HAP-1 (cell line): Measurements from ENCODE around the gene OSBPL10.

Experiments
- DNase-seq, 2 experiments: peaks; one replicate each; pipeline ENCODE4 v3.0.0-alpha.2; 2016 to 2020; ENCODE audit warnings: low spot score in 2 of 2
- H3K27me3 ChIP-seq: fragments of 250-450 bp; sonication (Bioruptor Pico); 2 replicates; pipeline ENCODE4 v1.5.1; 2020; ENCODE audit warnings: low read depth, mild to moderate bottlenecking, moderate library complexity
- H3K36me3 ChIP-seq: fragments of 250-450 bp; sonication (Bioruptor Pico); replicated peaks from 2 replicates; pipeline ENCODE4 v1.5.1; 2020; ENCODE audit warnings: mild to moderate bottlenecking
- H3K4me1 ChIP-seq: fragments of 250-450 bp; sonication (Bioruptor Pico); 2 replicates; pipeline ENCODE4 v1.5.1; 2020; ENCODE audit warnings: mild to moderate bottlenecking
- H3K4me3 ChIP-seq: fragments of 250-450 bp; sonication (Bioruptor Pico); 2 replicates; pipeline ENCODE4 v1.5.1; 2020; ENCODE audit warnings: mild to moderate bottlenecking, moderate library complexity
- H3K9me3 ChIP-seq: fragments of 250-450 bp; sonication (Bioruptor Pico); 2 replicates; pipeline ENCODE4 v1.5.1; 2020; ENCODE audit warnings: mild to moderate bottlenecking, moderate library complexity
- in situ Hi-C: fragments of 300-500 bp; cut with MboI; formaldehyde crosslinking; loops from 3 replicates; pipeline ENCODE4 v1.14.3; 2020; ENCODE audit warnings: low sequenced_read_pairs, inconsistent platforms, mixed read lengths

Gene OSBPL10

GRCh38 chr3:31625358-31625757, 355.7 kb downstream of the OSBPL10 start:
- Histone ChIP-seq H3K9me3 (no peaks in the 10 kb centered on the region), H3K4me1 (peaks cover 34% of the 10 kb centered on the region), H3K4me3 (no peak overlapping the region), H3K36me3 (peaks cover 13% of the 10 kb centered on the region), H3K27me3 (no peaks in the 10 kb centered on the region)
- DNase-seq: peak; percentile 27 to 65
- in situ Hi-C loops: no loop called here

- Histone ChIP-seq H3K9me3 (no peaks in the 10 kb centered on the region), H3K4me1 (peaks cover 30% of the 10 kb centered on the region), H3K4me3 (no peak overlapping the region), H3K27me3 (no peaks in the 10 kb centered on the region), H3K36me3 (peaks cover 18% of the 10 kb centered on the region)
- in situ Hi-C loops: loop anchor here (25.0 kb wide), 1 partner anchor 513 kb away; no protein-coding TSS in a partner anchor
- DNase-seq: no peak
These were observed 356.9 kb downstream of the OSBPL10 start for GRCh38 chr3:31624083-31624709.

- H3K9me3 ChIP-seq: no peaks in the 10 kb centered on the region
- H3K27me3 ChIP-seq: no peaks in the 10 kb centered on the region
- no peak overlapping the region for H3K4me3 ChIP-seq
- DNase-seq: no peak
- in situ Hi-C loops: loop anchor here (25.0 kb wide), 1 partner anchor 515 kb away; no protein-coding TSS in a partner anchor
- peaks cover 30% of the 10 kb centered on the region for H3K4me1 ChIP-seq
- H3K36me3 ChIP-seq: peaks cover 23% of the 10 kb centered on the region
These were observed 358.3 kb downstream of the OSBPL10 start for GRCh38 chr3:31622636-31623288.

GRCh38 chr3:31621314-31621713, 359.7 kb downstream of the OSBPL10 start:
- no peak for DNase-seq
- in situ Hi-C loops: loop anchor here (25.0 kb wide), 1 partner anchor 516 kb away; no protein-coding TSS in a partner anchor
- H3K36me3 ChIP-seq: peaks cover 19% of the 10 kb centered on the region
- H3K4me3 ChIP-seq: no peak overlapping the region
- peaks cover 35% of the 10 kb centered on the region for H3K4me1 ChIP-seq
- no peaks in the 10 kb centered on the region for H3K27me3 ChIP-seq
- H3K9me3 ChIP-seq: no peaks in the 10 kb centered on the region

GRCh38 chr3:31620656-31621055, 360.4 kb downstream of the OSBPL10 start:
- peaks cover 14% of the 10 kb centered on the region for H3K36me3 ChIP-seq
- in situ Hi-C loops: loop anchor here (25.0 kb wide), 1 partner anchor 517 kb away; no protein-coding TSS in a partner anchor

GRCh38 chr3:31616711-31617110, 364.4 kb downstream of the OSBPL10 start:
- H3K9me3 ChIP-seq: no peaks in the 10 kb centered on the region
- peak in 1 of 2 experiments; percentile 42 for DNase-seq
- H3K36me3 ChIP-seq: peaks cover 14% of the 10 kb centered on the region
- in situ Hi-C loops: loop anchor here (25.0 kb wide), 1 partner anchor 521 kb away; no protein-coding TSS in a partner anchor
- no peaks in the 10 kb centered on the region for H3K27me3 ChIP-seq
- H3K4me1 ChIP-seq: peaks cover 41% of the 10 kb centered on the region
- H3K4me3 ChIP-seq: no peak overlapping the region

More at GRCh38 chr3:31620656-31621055, 360.4 kb downstream of the OSBPL10 start:
- no peaks in the 10 kb centered on the region for H3K27me3 ChIP-seq
- H3K4me3 ChIP-seq: no peak overlapping the region
- H3K4me1 ChIP-seq: peaks cover 35% of the 10 kb centered on the region
- no peaks in the 10 kb centered on the region for H3K9me3 ChIP-seq
- peak in 1 of 2 experiments; percentile 34 for DNase-seq

- in situ Hi-C loops: loop anchor here (25.0 kb wide), 1 partner anchor 522 kb away; no protein-coding TSS in a partner anchor
- no peaks in the 10 kb centered on the region for H3K9me3 ChIP-seq
- H3K4me3 ChIP-seq: no peak overlapping the region
- peaks cover 10% of the 10 kb centered on the region; the same call in 1 of the 2 replicates for H3K36me3 ChIP-seq
- peaks cover 37% of the 10 kb centered on the region for H3K4me1 ChIP-seq
- no peak for DNase-seq
- H3K27me3 ChIP-seq: no peaks in the 10 kb centered on the region
These were observed 365.8 kb downstream of the OSBPL10 start for GRCh38 chr3:31615071-31615875.

- no peak for DNase-seq
- Histone ChIP-seq H3K27me3 (no peaks in the 10 kb centered on the region), H3K4me1 (peaks cover 41% of the 10 kb centered on the region), H3K36me3 (peaks cover 7% of the 10 kb centered on the region; the same call in 1 of the 2 replicates), H3K4me3 (no peak overlapping the region), H3K9me3 (no peaks in the 10 kb centered on the region)
- in situ Hi-C loops: loop anchor here (25.0 kb wide), 1 partner anchor 523 kb away; no protein-coding TSS in a partner anchor
These were observed 366.7 kb downstream of the OSBPL10 start for GRCh38 chr3:31614162-31614921.

GRCh38 chr3:31613654-31614053, 367.4 kb downstream of the OSBPL10 start:
- in situ Hi-C loops: loop anchor here (25.0 kb wide), 1 partner anchor 524 kb away; no protein-coding TSS in a partner anchor
- Histone ChIP-seq H3K4me3 (no peak overlapping the region), H3K27me3 (no peaks in the 10 kb centered on the region), H3K9me3 (no peaks in the 10 kb centered on the region), H3K36me3 (peaks cover 2% of the 10 kb centered on the region; the same call in 1 of the 2 replicates), H3K4me1 (peaks cover 41% of the 10 kb centered on the region)
- DNase-seq: no peak

GRCh38 chr3:31613177-31613576, 367.9 kb downstream of the OSBPL10 start:
- in situ Hi-C loops: loop anchor here (25.0 kb wide), 1 partner anchor 524 kb away; no protein-coding TSS in a partner anchor
- H3K9me3 ChIP-seq: no peaks in the 10 kb centered on the region
- no peak for DNase-seq
- H3K27me3 ChIP-seq: no peaks in the 10 kb centered on the region
- peaks cover 41% of the 10 kb centered on the region for H3K4me1 ChIP-seq
- H3K4me3 ChIP-seq: no peak overlapping the region
- no peaks in the 10 kb centered on the region for H3K36me3 ChIP-seq
